Measurements from ENCODE around the gene RPS6KA1.
"Not testable (repeated sequence)": the region's sequence is repeated elsewhere in the genome, so short reads cannot be mapped to it uniquely, and the experiment has no call there.

RPS6KA1 gene

DNA sequence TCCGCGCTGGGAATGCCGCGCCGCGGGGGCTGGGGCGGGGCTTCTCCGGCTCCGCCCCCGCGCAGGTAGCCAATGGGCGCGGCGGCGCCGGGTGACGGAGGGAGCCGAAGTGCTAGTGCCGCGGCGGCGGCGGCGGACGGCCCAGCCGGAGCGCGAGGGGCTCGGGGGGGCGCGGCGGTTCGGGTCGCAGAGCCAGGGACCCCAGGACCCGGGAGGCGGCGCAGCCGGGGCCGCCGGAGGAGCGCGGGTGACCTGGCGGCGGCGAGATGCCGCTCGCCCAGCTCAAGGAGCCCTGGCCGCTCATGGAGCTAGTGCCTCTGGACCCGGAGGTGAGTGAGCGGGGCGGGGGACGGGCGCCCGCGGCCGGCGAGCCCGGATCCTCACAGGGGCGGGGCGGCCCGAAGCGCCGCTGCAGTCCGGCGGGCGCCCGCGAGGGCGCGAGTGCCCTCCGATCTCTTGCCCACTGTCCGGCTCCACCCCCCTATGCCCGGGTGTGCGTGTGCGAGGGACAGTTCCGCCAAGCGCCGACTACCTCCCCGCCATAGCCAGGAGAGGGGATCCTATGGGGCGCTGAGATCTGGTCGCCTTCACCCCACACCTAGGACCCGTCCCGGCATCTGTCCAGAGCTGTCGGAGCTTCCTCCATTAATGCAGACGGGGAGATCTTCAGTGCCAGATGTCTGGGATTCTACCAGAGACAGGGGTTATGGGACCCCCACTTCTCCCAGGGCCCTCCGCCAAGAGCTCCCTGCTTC lies at the start of gene RPS6KA1:
Gene RPS6KA1, plus strand, starts transcription at position 107 of the 755 bp plus-strand sequence. Its CDS starts 160 bp downstream, at position 267.
- DNase-seq (ENCODE audit: low read depth) = peak; percentile 54

DNA sequence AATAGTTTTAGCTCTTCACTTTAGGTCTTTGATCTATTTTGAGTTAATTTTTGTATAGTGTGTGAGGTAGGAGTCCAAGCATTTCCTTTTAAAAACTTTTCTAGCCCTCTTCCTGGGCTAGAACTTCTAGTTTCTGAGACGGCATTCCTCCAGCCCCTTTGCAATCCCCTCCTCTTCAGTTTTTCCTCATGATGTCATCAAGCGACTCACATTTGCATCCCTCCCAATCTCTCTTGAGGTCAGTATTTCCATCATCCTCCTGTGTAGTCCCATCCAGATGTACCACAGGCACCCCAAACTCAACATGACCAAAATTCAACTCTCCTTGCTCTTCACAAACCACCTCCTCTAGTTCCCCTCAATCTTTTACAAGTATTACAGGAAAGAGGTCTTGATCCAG lies 46.6 kb upstream of the RPS6KA1 start:
- DNase-seq (ENCODE audit: low read depth) = no peak

DNA sequence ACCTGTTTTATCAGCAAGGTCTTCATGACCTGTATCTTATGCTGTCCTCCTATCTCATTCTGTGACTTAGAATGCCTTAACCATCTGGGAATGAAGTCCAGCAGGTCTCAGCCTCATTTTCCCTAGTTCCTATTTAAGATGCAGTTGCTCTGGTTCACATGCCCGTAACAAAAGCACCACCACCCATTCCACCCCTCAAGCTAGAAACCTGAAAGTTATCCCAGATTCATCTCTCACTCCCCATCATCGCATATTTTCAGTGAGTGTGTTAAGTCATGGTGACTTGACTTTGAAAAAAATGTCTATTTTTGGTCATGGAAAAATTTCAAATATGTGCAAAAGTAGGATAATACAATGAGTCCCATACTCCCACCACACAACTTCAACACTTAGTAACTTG lies 45.6 kb upstream of the RPS6KA1 start:
- no peak for DNase-seq (ENCODE audit: low read depth)

DNA sequence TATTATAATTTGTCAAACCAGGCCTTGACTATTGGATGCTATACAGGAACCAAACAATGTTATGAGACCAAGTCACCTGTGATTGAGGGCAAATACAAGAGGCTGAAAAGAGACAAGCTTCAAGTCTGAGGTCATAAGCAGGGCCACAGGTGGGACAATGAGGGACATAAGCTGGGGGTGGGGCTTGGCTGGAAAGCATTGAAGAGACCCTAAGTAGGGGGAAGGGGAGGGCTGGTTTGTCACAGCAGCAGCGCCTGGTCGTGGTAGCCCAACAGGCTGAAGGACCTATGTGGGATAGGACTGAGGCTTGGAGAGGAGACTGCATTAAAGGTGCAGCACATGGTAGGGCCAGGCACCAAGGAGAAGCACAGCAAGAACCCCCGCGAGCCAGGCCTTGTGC lies 39.4 kb upstream of the RPS6KA1 start:
- no peak for DNase-seq (ENCODE audit: low read depth)

DNA sequence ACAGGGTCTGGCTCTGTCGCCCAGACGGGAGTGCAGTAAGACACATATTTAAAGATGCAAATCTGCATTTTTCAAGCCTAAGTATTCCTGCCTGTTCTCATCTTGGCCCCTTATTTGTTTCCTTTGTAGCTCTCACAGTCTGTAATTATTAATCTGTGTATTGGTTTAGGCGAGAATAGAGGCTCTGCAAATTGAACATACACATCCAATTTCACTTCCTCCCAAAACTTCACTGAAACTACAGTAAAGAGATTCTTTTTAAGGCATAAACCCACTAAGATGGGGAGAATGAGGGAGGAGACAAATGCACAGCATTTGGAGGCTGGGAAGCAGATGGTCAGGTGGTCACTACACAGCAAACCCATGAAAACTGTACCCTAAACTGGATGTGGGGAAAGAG lies 36.3 kb upstream of the RPS6KA1 start:
- DNase-seq (ENCODE audit: low read depth) = no peak

DNA sequence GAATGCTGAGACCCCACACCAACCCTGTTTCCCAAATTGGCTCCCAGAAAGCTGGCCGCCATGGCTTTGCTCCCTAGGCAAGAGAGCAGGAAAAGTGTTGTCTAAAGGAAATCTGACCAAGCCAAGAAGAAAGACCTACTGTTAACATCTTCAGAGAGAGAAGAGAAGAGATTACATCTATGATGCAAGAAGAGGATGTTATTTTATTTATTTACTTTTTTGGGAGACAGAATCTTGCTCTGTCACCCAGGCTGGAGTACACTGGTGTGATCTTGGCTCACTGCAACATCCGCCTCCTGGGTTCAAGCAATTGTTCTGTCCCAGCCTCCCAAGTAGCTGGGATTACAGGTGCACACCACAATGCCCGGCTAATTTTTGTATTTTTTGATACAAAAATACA lies 35.6 kb upstream of the RPS6KA1 start:
- DNase-seq (ENCODE audit: low read depth) = no peak

DNA sequence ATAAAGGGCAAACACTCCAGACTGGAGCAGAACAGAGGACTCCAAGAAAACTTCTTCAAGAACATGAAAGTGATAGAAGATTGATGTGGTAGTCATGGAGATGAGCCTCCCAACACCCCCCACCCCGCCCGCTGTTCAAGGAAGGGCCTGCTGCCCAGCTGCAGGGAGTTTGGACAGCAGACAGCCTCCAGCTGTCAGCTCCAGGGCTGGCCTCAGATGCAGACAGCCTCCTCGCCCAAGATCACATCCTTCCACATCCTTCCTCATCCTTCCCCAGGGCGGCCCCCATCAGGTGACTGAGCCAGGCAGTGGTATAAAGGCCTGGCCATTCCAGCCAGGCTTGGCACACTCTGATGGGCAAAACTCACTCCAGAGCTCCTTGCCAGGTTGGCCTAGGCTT lies 32.7 kb upstream of the RPS6KA1 start:
- DNase-seq (ENCODE audit: low read depth) = no peak

DNA sequence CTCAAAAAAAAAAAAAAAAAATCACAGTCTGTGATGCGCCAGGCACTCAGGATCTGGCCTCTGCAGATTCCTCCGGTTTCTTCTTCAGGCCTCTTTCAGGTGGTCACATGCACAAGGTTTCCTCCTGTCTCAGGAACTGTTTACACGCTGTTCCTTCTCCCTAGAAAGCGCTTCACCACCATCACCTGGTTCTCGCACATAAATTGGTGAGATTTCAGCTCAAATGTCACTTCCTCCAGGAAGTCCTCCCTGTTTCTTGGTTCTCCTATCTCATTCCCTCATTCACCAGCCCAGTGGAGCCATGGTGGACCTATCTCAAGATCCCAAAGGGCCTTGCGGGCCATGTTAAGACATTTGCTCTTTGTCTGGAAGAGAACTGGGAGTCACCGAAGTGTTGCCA lies 30.7 kb upstream of the RPS6KA1 start:
- no peak for DNase-seq (ENCODE audit: low read depth)

DNA sequence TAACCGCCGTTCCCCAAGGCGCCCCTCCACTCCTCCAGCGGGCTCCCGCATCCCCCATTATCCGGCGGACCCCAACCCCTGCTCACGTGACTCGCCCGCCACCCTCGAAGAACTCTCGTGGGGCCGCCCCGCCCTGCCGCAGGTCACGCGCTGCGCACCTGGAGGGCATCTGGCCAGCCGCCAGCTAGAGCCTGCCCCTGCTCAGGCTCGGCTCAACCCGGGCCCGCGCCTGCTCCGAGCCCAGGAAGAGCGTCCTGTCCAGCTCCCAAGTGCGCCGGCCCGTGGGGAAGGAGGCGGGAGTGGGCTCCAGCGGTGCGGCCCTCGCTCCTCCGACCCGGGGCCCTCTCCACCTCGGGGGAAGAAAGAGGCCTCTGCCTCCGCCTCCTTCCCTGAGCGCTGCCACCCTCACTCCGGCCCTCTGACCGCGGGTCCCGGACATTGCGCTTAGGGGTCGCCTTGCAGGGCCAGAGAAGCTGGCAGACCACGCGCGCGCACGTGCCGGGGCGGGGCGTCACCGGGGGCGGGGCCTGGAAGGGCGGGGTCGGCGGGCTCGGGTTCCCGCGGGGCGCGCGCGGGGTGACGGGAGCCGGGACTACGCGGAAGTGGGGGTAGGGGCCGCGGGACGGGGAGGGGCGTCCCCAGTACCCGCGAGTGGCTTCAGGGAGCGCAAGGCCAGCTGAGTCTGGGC lies 28.9 kb upstream of the RPS6KA1 start:
- peak; percentile 89 for DNase-seq (ENCODE audit: low read depth)

DNA sequence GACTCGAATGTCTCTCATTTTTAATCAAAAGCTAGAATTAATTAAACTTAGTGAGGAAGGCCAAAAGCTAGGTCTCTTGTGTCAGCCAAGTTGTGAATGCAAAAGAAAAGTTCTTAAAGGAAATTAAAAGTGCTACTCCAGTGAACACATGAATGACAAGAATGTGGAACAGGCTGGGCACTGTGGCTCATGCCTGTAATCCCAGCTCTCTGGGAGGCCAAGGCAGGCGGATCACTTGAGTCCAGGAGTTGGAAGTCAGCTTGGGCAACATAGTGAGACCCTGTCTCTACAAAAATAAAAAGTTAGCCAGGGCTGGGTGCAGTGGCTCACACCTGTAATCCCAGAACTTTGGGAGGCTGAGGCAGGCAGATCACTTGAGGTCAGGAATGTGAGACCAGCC lies 18.9 kb upstream of the RPS6KA1 start:
- DNase-seq (ENCODE audit: low read depth) = not testable (repeated sequence)

DNA sequence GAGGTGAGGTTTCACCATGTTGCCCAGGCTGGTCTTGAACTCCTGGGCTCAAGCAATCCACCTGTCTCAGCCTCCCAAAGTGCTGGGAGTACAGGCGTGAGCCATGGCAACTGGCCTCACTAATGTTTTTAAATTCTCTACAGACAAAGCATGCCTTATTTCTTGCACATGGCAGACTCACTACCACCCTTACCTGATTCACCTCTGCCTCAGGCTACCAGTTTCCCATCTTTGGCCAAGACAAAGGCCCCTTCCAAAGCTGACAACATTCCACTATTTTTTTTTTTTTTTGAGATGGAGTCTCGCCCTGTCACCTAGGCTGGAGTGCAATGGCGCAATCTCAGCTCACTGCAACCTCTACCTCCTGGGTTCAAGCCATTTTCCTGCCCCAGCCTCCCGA lies 13.7 kb upstream of the RPS6KA1 start:
- not testable (repeated sequence) for DNase-seq (ENCODE audit: low read depth)

DNA sequence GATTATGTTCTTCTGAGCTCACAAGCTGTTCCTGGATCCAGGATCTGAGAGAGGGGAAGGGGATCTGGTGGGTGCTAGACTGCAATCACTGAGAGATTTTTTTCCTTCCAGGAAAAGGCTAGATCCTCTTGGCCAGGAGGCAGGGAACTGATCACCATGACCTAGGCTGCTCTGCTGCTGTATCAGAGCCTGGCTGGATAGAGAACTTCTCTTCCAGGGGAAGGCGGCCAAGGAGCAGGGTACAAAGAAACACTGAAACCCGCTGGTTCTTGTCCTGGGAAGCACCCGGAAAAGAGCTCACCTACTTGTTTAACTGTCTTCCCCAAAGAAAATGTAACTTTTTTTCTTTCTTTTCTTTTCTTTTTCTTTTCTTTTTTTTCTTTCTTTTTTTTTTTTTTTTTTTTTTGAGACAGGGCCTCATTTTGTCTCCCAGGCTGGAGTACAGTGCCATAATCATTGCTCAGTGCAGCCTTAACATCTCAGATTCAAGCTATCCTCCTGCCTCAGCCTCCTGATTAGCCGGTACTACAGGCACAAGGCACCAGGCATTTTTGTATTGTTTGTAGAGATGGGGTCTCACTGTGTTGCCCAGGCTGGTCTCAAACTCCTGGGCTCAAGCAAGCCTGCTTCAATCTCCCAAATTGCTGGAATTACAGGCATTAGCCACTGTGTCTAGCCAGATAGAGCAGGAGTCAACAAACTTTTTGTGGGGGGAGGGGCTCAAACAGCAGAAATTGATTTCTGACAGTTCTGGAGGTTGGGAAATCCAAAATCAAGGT lies 12.4 kb upstream of the RPS6KA1 start:
- no peak for DNase-seq (ENCODE audit: low read depth)

DNA sequence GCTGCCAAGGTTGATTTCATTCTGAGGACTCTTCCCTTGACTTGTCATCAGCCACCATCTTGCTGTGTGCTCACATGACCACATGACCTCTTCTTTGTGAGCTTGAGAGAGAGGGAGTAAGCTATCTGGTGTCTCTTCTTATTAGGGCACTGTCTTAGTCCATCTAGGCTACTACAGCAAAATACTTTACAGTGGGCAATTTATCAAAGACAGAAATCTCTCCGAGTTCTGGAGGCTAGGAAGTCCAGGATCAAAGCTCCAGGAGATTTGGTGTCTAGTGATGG lies 11.9 kb upstream of the RPS6KA1 start:
- DNase-seq (ENCODE audit: low read depth) = no peak

DNA sequence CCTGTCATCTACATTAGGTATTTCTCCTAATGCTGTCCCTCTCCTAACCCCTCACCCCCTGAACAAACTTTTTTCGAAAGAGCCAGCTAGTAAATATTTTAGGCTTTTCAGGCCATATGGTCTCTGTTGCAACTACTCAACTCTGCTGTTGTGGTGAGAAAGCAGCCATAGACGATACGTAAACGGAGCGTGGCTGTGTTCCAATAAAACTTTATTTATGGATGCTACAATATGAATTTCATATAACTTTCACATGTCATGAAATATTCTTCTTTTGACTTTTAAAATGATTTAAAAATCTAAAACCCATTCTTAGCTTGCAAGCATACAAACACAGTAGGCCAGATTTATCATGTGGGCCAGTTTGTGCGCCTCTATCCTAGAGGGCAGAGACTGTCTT lies 11.2 kb upstream of the RPS6KA1 start:
- no peak for DNase-seq (ENCODE audit: low read depth)

DNA sequence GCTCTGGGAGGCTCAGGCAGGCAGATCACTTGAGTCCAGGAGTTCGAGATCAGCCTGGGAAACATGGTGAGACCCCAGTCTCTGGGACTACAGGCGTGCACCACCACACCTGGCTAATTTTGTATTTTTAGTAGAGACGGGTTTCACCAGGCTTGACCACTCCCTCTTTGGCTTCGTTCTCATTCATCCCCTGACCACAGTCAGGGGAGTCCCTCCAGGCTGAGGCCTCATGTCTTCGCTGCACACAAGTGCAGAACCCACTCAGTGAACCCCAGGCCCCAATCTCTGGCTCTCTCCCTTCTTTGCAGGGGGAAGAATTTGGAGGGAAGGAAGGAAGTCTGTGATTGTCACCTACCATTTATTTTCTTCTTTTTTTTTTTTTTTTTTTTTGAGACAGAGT lies 9.2 kb upstream of the RPS6KA1 start:
- no peak for DNase-seq (ENCODE audit: low read depth)

DNA sequence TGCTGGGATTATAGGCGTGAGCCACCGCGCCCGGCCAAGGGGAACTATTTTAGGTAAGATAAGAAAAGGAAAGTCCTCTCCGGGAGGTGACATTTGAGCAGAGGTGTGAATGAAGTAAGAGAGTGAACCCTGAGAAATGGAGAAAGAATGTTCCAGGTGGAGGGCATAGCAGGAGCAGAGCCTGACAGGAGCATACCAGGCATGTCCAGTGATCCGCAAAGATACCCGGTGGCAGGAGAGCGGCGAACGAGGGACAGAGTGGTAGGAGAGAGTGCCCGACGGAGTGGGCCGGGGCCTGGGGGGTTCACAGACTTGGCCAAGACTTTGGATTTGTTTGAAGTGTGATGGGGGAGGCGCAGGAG lies 7.9 kb upstream of the RPS6KA1 start:
- DNase-seq (ENCODE audit: low read depth) = no peak

DNA sequence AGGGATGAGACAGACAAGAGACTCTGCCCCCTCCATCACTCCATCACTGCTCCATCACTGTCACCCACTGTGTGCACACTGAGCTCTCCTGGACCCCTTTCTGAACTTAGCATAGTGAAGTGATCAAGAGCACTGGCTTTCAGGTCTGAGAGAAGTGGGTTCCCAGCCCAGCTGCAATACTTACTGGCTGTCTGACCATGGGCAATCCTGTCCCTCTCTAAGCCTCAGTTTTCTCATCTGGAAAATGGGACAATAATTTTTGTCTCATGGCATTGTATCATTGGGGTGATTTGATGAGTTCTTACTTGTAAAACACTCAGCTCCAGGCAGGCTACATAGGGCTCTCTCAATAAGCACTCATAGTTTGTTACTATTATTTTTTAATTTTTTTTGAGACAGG lies 7.5 kb upstream of the RPS6KA1 start:
- DNase-seq (ENCODE audit: low read depth) = no peak

DNA sequence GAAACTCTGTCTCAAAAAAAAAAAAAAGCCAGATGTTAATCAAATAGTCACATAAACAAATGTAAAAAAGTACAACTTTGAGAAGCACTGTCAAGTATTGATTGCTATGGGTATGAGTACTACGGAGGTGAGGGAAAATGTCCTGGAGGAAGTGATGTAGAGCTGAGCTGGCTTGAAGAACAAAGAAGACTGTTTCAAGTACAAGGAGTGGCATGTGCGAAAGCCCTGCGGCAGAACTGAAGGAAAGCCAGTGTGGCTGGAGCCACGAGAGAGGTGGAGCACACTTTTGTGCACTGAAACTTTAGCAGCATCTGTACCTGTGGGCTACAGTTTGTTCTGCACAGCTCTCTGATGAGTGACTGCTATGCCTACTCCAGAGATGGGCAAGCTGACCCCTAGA lies 5.4 kb upstream of the RPS6KA1 start:
- DNase-seq (ENCODE audit: low read depth) = no peak

DNA sequence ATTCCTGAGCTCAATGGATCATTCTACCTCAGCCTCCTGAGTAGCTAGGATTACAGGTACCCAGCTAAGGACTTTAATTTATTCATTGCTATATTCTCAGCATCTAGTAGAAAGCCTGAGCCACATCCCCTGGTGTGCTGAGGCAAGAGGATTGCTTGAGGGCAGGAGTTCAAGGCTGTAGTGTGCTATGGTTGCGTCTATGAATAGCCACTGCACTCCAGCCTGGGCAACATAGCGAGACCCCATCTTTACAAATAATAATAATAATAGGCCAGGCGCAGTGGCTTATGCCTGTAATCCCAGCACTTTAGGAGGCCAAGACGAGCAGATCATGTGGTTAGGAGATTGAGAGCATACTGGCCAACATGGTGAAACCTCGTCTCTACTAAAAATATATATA lies 3.3 kb upstream of the RPS6KA1 start:
- DNase-seq (ENCODE audit: low read depth) = no peak

DNA sequence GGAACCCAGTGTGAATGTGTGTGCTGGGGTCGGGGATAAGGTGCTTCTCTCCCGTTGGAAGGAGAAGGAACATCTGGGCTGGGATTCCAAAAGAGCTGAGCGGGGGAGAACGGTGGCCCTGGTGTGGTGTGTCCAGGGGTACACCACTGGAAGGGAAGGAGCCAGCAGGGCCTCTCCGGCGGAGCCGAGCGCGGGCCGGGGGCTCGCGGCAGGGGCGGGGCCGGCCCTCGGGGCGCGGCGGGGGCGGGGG lies 231 bp upstream of the RPS6KA1 start:
- no peak for DNase-seq (ENCODE audit: low read depth)

DNA sequence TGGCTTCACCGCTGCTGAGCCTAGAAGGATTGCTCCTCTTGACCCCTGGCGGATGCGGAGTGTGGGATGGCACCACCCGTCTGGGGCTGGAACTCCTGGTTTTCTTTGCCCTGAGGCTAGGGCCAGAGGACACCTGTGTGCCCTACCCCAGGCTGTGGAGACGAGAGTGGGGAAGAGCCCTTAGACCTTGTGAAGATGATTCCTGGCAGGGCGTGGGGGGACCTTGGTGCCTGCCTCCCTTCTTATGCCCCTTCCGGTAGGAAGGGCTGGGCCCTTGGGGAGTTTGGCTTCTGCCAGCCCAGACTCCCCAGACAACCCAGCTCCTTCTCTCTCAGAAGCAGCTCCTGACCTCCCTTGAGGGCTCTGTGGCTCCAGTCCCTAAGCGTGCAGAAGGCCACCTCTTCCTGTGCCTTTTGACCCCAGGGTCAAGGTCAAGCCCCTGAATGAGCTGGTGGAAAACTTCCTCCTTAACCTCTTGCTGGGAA lies 891 bp downstream of the RPS6KA1 start:
- DNase-seq (ENCODE audit: low read depth) = no peak

DNA sequence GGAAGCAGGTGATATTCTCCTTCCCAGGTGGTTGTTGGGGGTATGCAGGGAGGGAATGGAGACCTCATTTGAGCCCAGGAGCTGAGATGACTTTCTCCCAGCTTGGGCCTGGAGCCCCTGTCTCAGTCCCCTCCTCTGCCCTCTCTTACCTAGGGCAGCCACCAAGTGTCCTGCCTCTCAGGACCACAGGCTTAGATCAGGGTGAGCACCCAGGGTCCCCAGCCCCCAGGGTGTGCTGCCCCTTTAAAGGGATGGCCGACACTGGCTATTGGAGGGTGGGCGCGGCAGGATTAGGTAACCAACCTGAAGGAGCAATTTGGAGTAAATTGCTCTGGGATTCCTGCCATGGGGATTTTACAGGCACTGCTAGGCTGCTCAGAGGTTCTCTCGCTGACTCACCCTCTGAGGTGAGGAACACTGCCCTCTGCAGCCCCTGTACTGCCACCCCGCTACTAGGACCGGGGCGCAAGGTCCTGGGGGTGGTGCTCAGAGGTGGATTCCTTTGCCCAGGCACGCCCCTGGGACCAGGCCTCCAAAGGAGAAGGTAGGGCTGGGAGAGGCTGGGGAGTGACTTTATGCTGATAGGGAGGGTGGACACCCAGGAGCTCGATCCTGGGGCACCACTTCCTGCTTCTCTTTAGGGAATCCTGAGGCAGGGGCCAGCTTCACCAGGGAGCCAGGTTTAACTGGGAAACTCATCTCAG lies 1.5 kb downstream of the RPS6KA1 start:
- no peak for DNase-seq (ENCODE audit: low read depth)

DNA sequence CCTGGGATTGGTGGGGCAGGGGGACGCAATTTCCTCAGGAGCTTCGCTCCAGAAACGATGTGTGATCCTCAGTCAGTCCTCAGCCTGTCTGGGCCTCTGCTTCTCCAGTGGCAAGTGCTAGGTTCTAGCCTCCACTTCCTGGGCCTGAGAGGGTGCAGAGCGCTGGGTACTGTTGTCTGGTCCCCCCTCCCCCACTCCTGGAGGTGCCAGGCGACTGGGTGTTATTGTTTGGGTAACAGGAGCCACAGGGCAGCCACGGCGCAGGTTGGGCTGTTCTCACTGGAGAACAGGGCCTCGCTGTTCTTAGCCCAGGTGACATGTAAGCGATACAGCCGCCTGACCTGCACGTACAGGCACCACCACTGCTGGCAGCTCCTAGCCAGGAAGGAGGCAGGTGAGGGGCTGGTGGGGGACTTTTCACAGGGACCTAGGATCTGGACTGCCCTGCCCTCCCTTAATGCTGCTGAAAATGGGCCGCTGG lies 2.1 kb downstream of the RPS6KA1 start:
- no peak for DNase-seq (ENCODE audit: low read depth)
